ENCODE results near the gene WIZ. TPM values are rescaled to one million over a fixed set of nuclear protein-coding genes. Genes with fewer than 3 reads are reported as not detected.

WIZ gene
- total RNA-seq, 6 donors from 2014 or later, result 28.7 to 112 (median 40.8) TPM

Small RNAs within 50 kb of the gene (small RNA-seq; reads per million reads assigned to genes)
- 0 reads per million in 4 donors for gene MIR1470

Other genes starting within 250 kb of the WIZ start
- gene NOTCH3, start 249.0 kb downstream of the WIZ start, total RNA-seq, result 10 to 100 TPM; 23.9 to 56.6 (median 43.1) TPM
- 1 to 10 TPM; 2.0 to 4.8 (median 2.3) TPM for gene EPHX3, start 217.5 kb downstream of the WIZ start, total RNA-seq
- gene BRD4, start 117.4 kb downstream of the WIZ start, total RNA-seq, result 100 to 1,000 TPM in 1 of 6 donors, 10 to 100 TPM in 5; 41.9 to 117 (median 79.3) TPM
- gene AKAP8, start 70.2 kb downstream of the WIZ start, total RNA-seq, result 100 to 1,000 TPM in 1 of 6 donors, 10 to 100 TPM in 5; 28.1 to 117 (median 41.3) TPM
- gene AKAP8L, start 31.0 kb downstream of the WIZ start, total RNA-seq, result 100 to 1,000 TPM in 2 of 6 donors, 10 to 100 TPM in 4; 79.8 to 476 (median 91.2) TPM
- gene RASAL3, start 14.6 kb upstream of the WIZ start, total RNA-seq, result 10 to 100 TPM in 5 of 6 donors, 1 to 10 TPM in 1; 7.1 to 48.2 (median 16.7) TPM
- not detected for gene PGLYRP2, start 29.5 kb upstream of the WIZ start, total RNA-seq
- 1 to 10 TPM in 1 of 6 donors, under 1 TPM in 4, not detected in 1; 0.11 to 3.1 (median 0.20) TPM for gene CYP4F22, start 58.6 kb upstream of the WIZ start, total RNA-seq
- not detected for gene CYP4F8, start 165.3 kb upstream of the WIZ start, total RNA-seq
- 1 to 10 TPM; 1.1 to 2.1 (median 1.8) TPM for gene CYP4F3, start 190.9 kb upstream of the WIZ start, total RNA-seq
- gene CYP4F12, start 223.1 kb upstream of the WIZ start, total RNA-seq, result 10 to 100 TPM in 1 of 6 donors, 1 to 10 TPM in 4, under 1 TPM in 1; 0.30 to 16.8 (median 2.0) TPM